ENCODE data around the gene CNPY4. TPM values are rescaled to one million over a fixed set of nuclear protein-coding genes. Genes with fewer than 3 reads are reported as not detected.

Gene CNPY4
- total RNA-seq, 4 donors from 2014 or later, result 0.87 to 5.3 (median 3.1) TPM

GRCh38 chr7:100074841-100075240 lies 44.6 kb upstream of the CNPY4 start:
- Histone ChIP-seq H3K9me3 (peaks cover 9 to 37% (median 26%) of the 10 kb centered on the region in 3 donors), H3K27ac (no peak overlapping the region), H3K4me1 (peaks cover 0 to 17% (median 6%) of the 10 kb centered on the region in 3 donors), H3K36me3 (peaks cover 50 to 100% (median 66%) of the 10 kb centered on the region in 3 donors), H3K4me3 (no peak overlapping the region), H3K27me3 (no peaks in the 10 kb centered on the region)
- TF ChIP-seq CTCF (IDR thresholded peaks at IDR 0.05), result no peak
- no peak for TF ChIP-seq POLR2A (IDR thresholded peaks at IDR 0.05)
- WGBS, 2 donors, result 84 to 96% methylated on average over 7 of the region's 7 CpGs
- no peak for DNase-seq
- intact Hi-C loops (cut with DNase I), result no loop called here

- intact Hi-C loops (cut with DNase I), result no loop called here
- peaks cover 0 to 22% (median 11%) of the 10 kb centered on the region in 3 donors for H3K4me1 ChIP-seq
- no peak overlapping the region for H3K4me3 ChIP-seq
- DNase-seq, result no peak
- peaks cover 47 to 96% (median 66%) of the 10 kb centered on the region in 3 donors for H3K36me3 ChIP-seq
- no peak overlapping the region for H3K27ac ChIP-seq
- no peaks in the 10 kb centered on the region for H3K27me3 ChIP-seq
- no peak for TF ChIP-seq CTCF (IDR thresholded peaks at IDR 0.05)
- peaks cover 9 to 31% (median 22%) of the 10 kb centered on the region in 3 donors for H3K9me3 ChIP-seq
- WGBS, 2 donors, result 91 to 96% methylated on average over 6 of the region's 6 CpGs
Measured at GRCh38 chr7:100075418-100075817, 44.0 kb upstream of the CNPY4 start.

GRCh38 chr7:100077205-100077604 lies 42.2 kb upstream of the CNPY4 start:
- Histone ChIP-seq H3K36me3 (peaks cover 29 to 78% (median 48%) of the 10 kb centered on the region in 3 donors), H3K9me3 (peaks cover 0 to 13% (median 6%) of the 10 kb centered on the region in 3 donors), H3K4me3 (no peak overlapping the region), H3K4me1 (peaks cover 4 to 34% (median 17%) of the 10 kb centered on the region in 3 donors), H3K27ac (no peak overlapping the region), H3K27me3 (no peaks in the 10 kb centered on the region)
- 91 to 96% methylated on average over 4 of the region's 4 CpGs for WGBS, 2 donors
- intact Hi-C loops (cut with DNase I), result no loop called here
- no peak for DNase-seq
- TF ChIP-seq CTCF (IDR thresholded peaks at IDR 0.05) (no peak), POLR2A (IDR thresholded peaks at IDR 0.05) (no peak)

- peaks cover 5 to 43% (median 24%) of the 10 kb centered on the region in 3 donors for H3K4me1 ChIP-seq
- WGBS, 2 donors, result 77 to 85% methylated on average over 5 to 7 of the region's 7 CpGs
Measured at GRCh38 chr7:100079024-100079560, 40.3 kb upstream of the CNPY4 start.

More at GRCh38 chr7:100079024-100079560, 40.3 kb upstream of the CNPY4 start:
- H3K9me3 ChIP-seq, result no peaks in the 10 kb centered on the region
- intact Hi-C loops (cut with DNase I), result no loop called here
- H3K36me3 ChIP-seq, result peaks cover 12 to 59% (median 30%) of the 10 kb centered on the region in 3 donors
- no peaks in the 10 kb centered on the region for H3K27me3 ChIP-seq
- no peak overlapping the region for H3K4me3 ChIP-seq
- H3K27ac ChIP-seq, result no peak overlapping the region
- no peak for TF ChIP-seq POLR2A (IDR thresholded peaks at IDR 0.05)
- no peak for TF ChIP-seq CTCF (IDR thresholded peaks at IDR 0.05)
- no peak for DNase-seq

All from esophagus squamous epithelium (tissue), 5 donors.